ENCODE data around the gene DNAJC13.

The DNAJC13 gene

GRCh38 chr3:132422531-132422930 is 5.2 kb downstream of the DNAJC13 start:
- Mint-ChIP-seq H3K4me3 (no peak overlapping the region), H3K36me3 (ENCODE audit: low read depth) (peaks cover 27% of the 10 kb centered on the region), H3K9me3 (no peaks in the 10 kb centered on the region), H3K4me1 (ENCODE audit: low read depth) (peaks cover 47% of the 10 kb centered on the region), H3K27ac (no peak overlapping the region), H3K27me3 (no peaks in the 10 kb centered on the region)

GRCh38 chr3:132432639-132433038 is 15.3 kb downstream of the DNAJC13 start:
- Mint-ChIP-seq H3K36me3 (ENCODE audit: low read depth) (peaks cover 24% of the 10 kb centered on the region), H3K27ac (no peak overlapping the region), H3K4me1 (ENCODE audit: low read depth) (peaks cover 48% of the 10 kb centered on the region), H3K4me3 (no peak overlapping the region), H3K27me3 (no peaks in the 10 kb centered on the region), H3K9me3 (no peaks in the 10 kb centered on the region)

- H3K4me1 Mint-ChIP-seq (ENCODE audit: low read depth), result peaks cover 48% of the 10 kb centered on the region
- H3K4me3 Mint-ChIP-seq, result no peak overlapping the region
- no peaks in the 10 kb centered on the region for H3K9me3 Mint-ChIP-seq
- no peaks in the 10 kb centered on the region for H3K27me3 Mint-ChIP-seq
- no peak overlapping the region for H3K27ac Mint-ChIP-seq
- H3K36me3 Mint-ChIP-seq (ENCODE audit: low read depth), result peaks cover 24% of the 10 kb centered on the region
Measured at GRCh38 chr3:132433121-132433520, 15.8 kb downstream of the DNAJC13 start.

- no peaks in the 10 kb centered on the region for H3K9me3 Mint-ChIP-seq
- no peak overlapping the region for H3K4me3 Mint-ChIP-seq
- peak overlapping the region; percentile 59 for H3K27ac Mint-ChIP-seq
- H3K27me3 Mint-ChIP-seq, result no peaks in the 10 kb centered on the region
- H3K4me1 Mint-ChIP-seq (ENCODE audit: low read depth), result peaks cover 44% of the 10 kb centered on the region
- H3K36me3 Mint-ChIP-seq (ENCODE audit: low read depth), result peaks cover 34% of the 10 kb centered on the region
Measured at GRCh38 chr3:132435224-132435910, 18.1 kb downstream of the DNAJC13 start.

GRCh38 chr3:132435911-132436425 is 18.7 kb downstream of the DNAJC13 start:
- peaks cover 44% of the 10 kb centered on the region for H3K4me1 Mint-ChIP-seq (ENCODE audit: low read depth)
- H3K9me3 Mint-ChIP-seq, result no peaks in the 10 kb centered on the region
- H3K27me3 Mint-ChIP-seq, result no peaks in the 10 kb centered on the region
- H3K36me3 Mint-ChIP-seq (ENCODE audit: low read depth), result peaks cover 36% of the 10 kb centered on the region
- H3K27ac Mint-ChIP-seq, result no peak overlapping the region
- H3K4me3 Mint-ChIP-seq, result no peak overlapping the region

- H3K9me3 Mint-ChIP-seq, result no peaks in the 10 kb centered on the region
- peaks cover 21% of the 10 kb centered on the region for H3K36me3 Mint-ChIP-seq (ENCODE audit: low read depth)
- peaks cover 16% of the 10 kb centered on the region for H3K4me1 Mint-ChIP-seq (ENCODE audit: low read depth)
- H3K4me3 Mint-ChIP-seq, result no peak overlapping the region
- no peak overlapping the region for H3K27ac Mint-ChIP-seq
- no peaks in the 10 kb centered on the region for H3K27me3 Mint-ChIP-seq
Measured at GRCh38 chr3:132443421-132443820, 26.1 kb downstream of the DNAJC13 start.

- Mint-ChIP-seq H3K4me1 (ENCODE audit: low read depth) (peaks cover 16% of the 10 kb centered on the region), H3K27ac (no peak overlapping the region), H3K27me3 (no peaks in the 10 kb centered on the region), H3K36me3 (ENCODE audit: low read depth) (peaks cover 23% of the 10 kb centered on the region), H3K4me3 (no peak overlapping the region), H3K9me3 (no peaks in the 10 kb centered on the region)
Measured at GRCh38 chr3:132444383-132444782, 27.1 kb downstream of the DNAJC13 start.

- Mint-ChIP-seq H3K4me3 (no peak overlapping the region), H3K27me3 (no peaks in the 10 kb centered on the region), H3K27ac (no peak overlapping the region), H3K9me3 (no peaks in the 10 kb centered on the region), H3K36me3 (ENCODE audit: low read depth) (peaks cover 23% of the 10 kb centered on the region), H3K4me1 (ENCODE audit: low read depth) (peaks cover 16% of the 10 kb centered on the region)
Measured at GRCh38 chr3:132445817-132446216, 28.5 kb downstream of the DNAJC13 start.

GRCh38 chr3:132448216-132448961 is 31.1 kb downstream of the DNAJC13 start:
- no peaks in the 10 kb centered on the region for H3K27me3 Mint-ChIP-seq
- peaks cover 31% of the 10 kb centered on the region for H3K36me3 Mint-ChIP-seq (ENCODE audit: low read depth)
- H3K9me3 Mint-ChIP-seq, result no peaks in the 10 kb centered on the region
- peaks cover 8% of the 10 kb centered on the region for H3K4me1 Mint-ChIP-seq (ENCODE audit: low read depth)
- H3K27ac Mint-ChIP-seq, result no peak overlapping the region
- H3K4me3 Mint-ChIP-seq, result no peak overlapping the region

- peaks cover 71% of the 10 kb centered on the region for H3K36me3 Mint-ChIP-seq (ENCODE audit: low read depth)
- no peaks in the 10 kb centered on the region for H3K4me1 Mint-ChIP-seq (ENCODE audit: low read depth)
- no peak overlapping the region for H3K27ac Mint-ChIP-seq
- no peaks in the 10 kb centered on the region for H3K9me3 Mint-ChIP-seq
- no peak overlapping the region for H3K4me3 Mint-ChIP-seq
- H3K27me3 Mint-ChIP-seq, result no peaks in the 10 kb centered on the region
Measured at GRCh38 chr3:132456136-132456535, 38.8 kb downstream of the DNAJC13 start.

GRCh38 chr3:132456571-132456970 is 39.3 kb downstream of the DNAJC13 start:
- H3K27me3 Mint-ChIP-seq, result no peaks in the 10 kb centered on the region
- H3K9me3 Mint-ChIP-seq, result no peaks in the 10 kb centered on the region
- H3K4me3 Mint-ChIP-seq, result no peak overlapping the region
- peaks cover 71% of the 10 kb centered on the region for H3K36me3 Mint-ChIP-seq (ENCODE audit: low read depth)
- H3K27ac Mint-ChIP-seq, result no peak overlapping the region
- no peaks in the 10 kb centered on the region for H3K4me1 Mint-ChIP-seq (ENCODE audit: low read depth)

- no peak overlapping the region for H3K4me3 Mint-ChIP-seq
- H3K4me1 Mint-ChIP-seq (ENCODE audit: low read depth), result no peaks in the 10 kb centered on the region
- no peaks in the 10 kb centered on the region for H3K27me3 Mint-ChIP-seq
- no peaks in the 10 kb centered on the region for H3K9me3 Mint-ChIP-seq
- H3K27ac Mint-ChIP-seq, result no peak overlapping the region
- H3K36me3 Mint-ChIP-seq (ENCODE audit: low read depth), result peaks cover 66% of the 10 kb centered on the region
Measured at GRCh38 chr3:132457286-132457685, 40.0 kb downstream of the DNAJC13 start.

GRCh38 chr3:132459551-132459950 is 42.2 kb downstream of the DNAJC13 start:
- Mint-ChIP-seq H3K36me3 (ENCODE audit: low read depth) (peaks cover 61% of the 10 kb centered on the region), H3K27me3 (no peaks in the 10 kb centered on the region), H3K4me1 (ENCODE audit: low read depth) (no peaks in the 10 kb centered on the region), H3K27ac (no peak overlapping the region), H3K4me3 (no peak overlapping the region), H3K9me3 (no peaks in the 10 kb centered on the region)

- H3K4me3 Mint-ChIP-seq, result no peak overlapping the region
- no peaks in the 10 kb centered on the region for H3K9me3 Mint-ChIP-seq
- H3K36me3 Mint-ChIP-seq (ENCODE audit: low read depth), result peaks cover 47% of the 10 kb centered on the region
- no peaks in the 10 kb centered on the region for H3K4me1 Mint-ChIP-seq (ENCODE audit: low read depth)
- H3K27ac Mint-ChIP-seq, result no peak overlapping the region
- no peaks in the 10 kb centered on the region for H3K27me3 Mint-ChIP-seq
Measured at GRCh38 chr3:132461544-132461943, 44.2 kb downstream of the DNAJC13 start.

- H3K27me3 Mint-ChIP-seq, result no peaks in the 10 kb centered on the region
- no peaks in the 10 kb centered on the region for H3K4me1 Mint-ChIP-seq (ENCODE audit: low read depth)
- H3K4me3 Mint-ChIP-seq, result no peak overlapping the region
- no peak overlapping the region for H3K27ac Mint-ChIP-seq
- H3K9me3 Mint-ChIP-seq, result no peaks in the 10 kb centered on the region
- peaks cover 52% of the 10 kb centered on the region for H3K36me3 Mint-ChIP-seq (ENCODE audit: low read depth)
Measured at GRCh38 chr3:132464066-132464465, 46.8 kb downstream of the DNAJC13 start.

Data from stimulated activated naive CD8-positive, alpha-beta T cell treated with anti-CD3 and anti-CD28 coated beads, Interleukin-15, Interleukin-2, amounts not matched to agents 100 ng/mL and 50 ng/mL, for 24 hours (primary cell).